ENCODE measurements around the gene GPATCH2L.

The GPATCH2L gene

DNA sequence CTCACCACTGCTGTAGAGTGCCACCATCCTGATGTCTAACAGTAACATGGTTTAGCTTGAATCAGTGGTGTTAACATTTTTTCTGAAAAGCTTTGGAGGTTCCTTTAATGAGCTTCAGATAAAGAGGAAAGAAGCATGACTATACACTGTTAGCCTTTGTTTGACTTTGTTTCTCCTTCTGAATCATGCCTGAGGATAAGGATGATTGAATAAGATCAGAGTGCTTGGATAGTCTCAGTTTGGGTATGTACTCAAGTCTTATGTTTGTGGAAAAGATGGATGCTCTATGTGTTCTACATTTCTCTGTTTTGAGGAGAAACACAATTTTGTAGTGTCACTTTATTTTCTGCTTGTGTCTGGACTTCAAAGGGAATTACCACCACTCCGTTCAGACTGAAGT lies 42.0 kb downstream of the GPATCH2L start:
- H3K27me3 ChIP-seq (ENCODE audit: low read depth, low read length) = no peaks in the 10 kb centered on the region
- H3K9me3 ChIP-seq (ENCODE audit: insufficient read depth, low read length) = no peaks in the 10 kb centered on the region
- peaks cover 8% of the 10 kb centered on the region for H3K4me1 ChIP-seq (ENCODE audit: low read length)
- peaks cover 37% of the 10 kb centered on the region for H3K36me3 ChIP-seq (replicated peaks; ENCODE audit: low read depth, low read length)
- no peak overlapping the region for H3K9ac ChIP-seq (ENCODE audit: low read length)
- H2AFZ ChIP-seq (ENCODE audit: low read depth, low read length) = no peak overlapping the region
- H3K4me2 ChIP-seq (ENCODE audit: low read length) = no peak overlapping the region
- no peak overlapping the region for H3K27ac ChIP-seq (ENCODE audit: low read length)
- no peaks in the 10 kb centered on the region for H4K20me1 ChIP-seq (ENCODE audit: insufficient read depth, low read length)
- TF ChIP-seq, protein P1, sequence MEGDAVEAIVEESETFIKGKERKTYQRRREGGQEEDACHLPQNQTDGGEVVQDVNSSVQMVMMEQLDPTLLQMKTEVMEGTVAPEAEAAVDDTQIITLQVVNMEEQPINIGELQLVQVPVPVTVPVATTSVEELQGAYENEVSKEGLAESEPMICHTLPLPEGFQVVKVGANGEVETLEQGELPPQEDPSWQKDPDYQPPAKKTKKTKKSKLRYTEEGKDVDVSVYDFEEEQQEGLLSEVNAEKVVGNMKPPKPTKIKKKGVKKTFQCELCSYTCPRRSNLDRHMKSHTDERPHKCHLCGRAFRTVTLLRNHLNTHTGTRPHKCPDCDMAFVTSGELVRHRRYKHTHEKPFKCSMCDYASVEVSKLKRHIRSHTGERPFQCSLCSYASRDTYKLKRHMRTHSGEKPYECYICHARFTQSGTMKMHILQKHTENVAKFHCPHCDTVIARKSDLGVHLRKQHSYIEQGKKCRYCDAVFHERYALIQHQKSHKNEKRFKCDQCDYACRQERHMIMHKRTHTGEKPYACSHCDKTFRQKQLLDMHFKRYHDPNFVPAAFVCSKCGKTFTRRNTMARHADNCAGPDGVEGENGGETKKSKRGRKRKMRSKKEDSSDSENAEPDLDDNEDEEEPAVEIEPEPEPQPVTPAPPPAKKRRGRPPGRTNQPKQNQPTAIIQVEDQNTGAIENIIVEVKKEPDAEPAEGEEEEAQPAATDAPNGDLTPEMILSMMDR (IDR thresholded peaks at IDR 0.05; ENCODE audit: low read depth, low read length) = no peak
- TF ChIP-seq EZH2phosphoT487 (IDR thresholded peaks at IDR 0.05; ENCODE audit: low read depth) = no peak
- no peaks in the 10 kb centered on the region for H3K79me2 ChIP-seq (ENCODE audit: low read length)
- H3K4me3 ChIP-seq (ENCODE audit: low read length) = no peak overlapping the region

DNA sequence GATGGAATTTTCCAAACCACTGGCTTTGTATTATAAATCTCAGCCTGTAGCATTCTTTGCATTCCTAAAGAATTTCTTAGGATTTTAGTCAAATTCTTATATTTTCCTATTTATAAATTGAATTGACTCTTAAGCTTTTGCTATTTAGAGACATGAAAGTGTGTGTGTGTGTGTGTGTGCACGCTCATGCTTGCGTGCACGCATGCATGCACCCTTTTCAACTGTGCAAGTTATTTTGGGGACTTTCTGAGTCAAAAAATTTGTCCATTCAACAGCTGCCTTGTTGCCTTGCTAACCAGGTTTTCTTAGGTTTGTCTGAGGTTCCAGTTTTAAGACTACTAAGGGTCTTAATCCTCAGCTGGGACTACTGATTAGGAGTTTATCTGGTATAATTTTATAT lies 42.6 kb downstream of the GPATCH2L start:
- no peak for TF ChIP-seq EZH2phosphoT487 (IDR thresholded peaks at IDR 0.05; ENCODE audit: low read depth)
- TF ChIP-seq, protein P1 (IDR thresholded peaks at IDR 0.05; ENCODE audit: low read depth, low read length) = no peak
- Histone ChIP-seq H3K4me3 (ENCODE audit: low read length) (no peak overlapping the region), H2AFZ (ENCODE audit: low read depth, low read length) (no peak overlapping the region), H3K27me3 (ENCODE audit: low read depth, low read length) (no peaks in the 10 kb centered on the region), H3K9ac (ENCODE audit: low read length) (no peak overlapping the region), H3K4me1 (ENCODE audit: low read length) (peaks cover 8% of the 10 kb centered on the region), H4K20me1 (ENCODE audit: insufficient read depth, low read length) (no peaks in the 10 kb centered on the region), H3K9me3 (ENCODE audit: insufficient read depth, low read length) (no peaks in the 10 kb centered on the region), H3K4me2 (ENCODE audit: low read length) (no peak overlapping the region), H3K79me2 (ENCODE audit: low read length) (no peaks in the 10 kb centered on the region), H3K36me3 (replicated peaks; ENCODE audit: low read depth, low read length) (peaks cover 37% of the 10 kb centered on the region), H3K27ac (ENCODE audit: low read length) (no peak overlapping the region)

DNA sequence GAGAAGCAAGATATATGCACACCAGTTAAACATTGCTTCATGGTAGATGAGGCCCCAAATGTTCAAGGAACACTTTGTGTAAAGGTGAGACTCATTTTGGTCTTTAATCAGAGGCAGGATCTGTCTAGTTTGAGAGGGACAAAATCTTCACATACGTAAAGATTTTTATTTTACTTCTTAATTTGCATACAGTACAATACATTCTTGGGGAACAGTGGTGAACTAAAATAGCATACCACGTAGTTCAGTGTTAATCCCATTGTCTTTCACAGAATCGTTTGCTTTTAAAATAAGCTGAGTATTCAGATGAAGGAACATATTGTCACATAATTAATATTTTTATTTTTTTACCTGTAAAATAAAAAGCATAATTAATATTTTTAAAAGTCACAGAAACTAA lies 43.3 kb downstream of the GPATCH2L start:
- peaks cover 35% of the 10 kb centered on the region for H3K36me3 ChIP-seq (replicated peaks; ENCODE audit: low read depth, low read length)
- H3K4me2 ChIP-seq (ENCODE audit: low read length) = no peak overlapping the region
- no peak overlapping the region for H3K9ac ChIP-seq (ENCODE audit: low read length)
- H3K4me1 ChIP-seq (ENCODE audit: low read length) = peaks cover 8% of the 10 kb centered on the region
- H2AFZ ChIP-seq (ENCODE audit: low read depth, low read length) = no peak overlapping the region
- H3K79me2 ChIP-seq (ENCODE audit: low read length) = no peaks in the 10 kb centered on the region
- no peaks in the 10 kb centered on the region for H3K9me3 ChIP-seq (ENCODE audit: insufficient read depth, low read length)
- no peaks in the 10 kb centered on the region for H3K27me3 ChIP-seq (ENCODE audit: low read depth, low read length)
- no peaks in the 10 kb centered on the region for H4K20me1 ChIP-seq (ENCODE audit: insufficient read depth, low read length)
- H3K4me3 ChIP-seq (ENCODE audit: low read length) = no peak overlapping the region
- H3K27ac ChIP-seq (ENCODE audit: low read length) = no peak overlapping the region
- TF ChIP-seq EZH2phosphoT487 (IDR thresholded peaks at IDR 0.05; ENCODE audit: low read depth) = no peak
- TF ChIP-seq, protein P1 (IDR thresholded peaks at IDR 0.05; ENCODE audit: low read depth, low read length) = no peak

DNA sequence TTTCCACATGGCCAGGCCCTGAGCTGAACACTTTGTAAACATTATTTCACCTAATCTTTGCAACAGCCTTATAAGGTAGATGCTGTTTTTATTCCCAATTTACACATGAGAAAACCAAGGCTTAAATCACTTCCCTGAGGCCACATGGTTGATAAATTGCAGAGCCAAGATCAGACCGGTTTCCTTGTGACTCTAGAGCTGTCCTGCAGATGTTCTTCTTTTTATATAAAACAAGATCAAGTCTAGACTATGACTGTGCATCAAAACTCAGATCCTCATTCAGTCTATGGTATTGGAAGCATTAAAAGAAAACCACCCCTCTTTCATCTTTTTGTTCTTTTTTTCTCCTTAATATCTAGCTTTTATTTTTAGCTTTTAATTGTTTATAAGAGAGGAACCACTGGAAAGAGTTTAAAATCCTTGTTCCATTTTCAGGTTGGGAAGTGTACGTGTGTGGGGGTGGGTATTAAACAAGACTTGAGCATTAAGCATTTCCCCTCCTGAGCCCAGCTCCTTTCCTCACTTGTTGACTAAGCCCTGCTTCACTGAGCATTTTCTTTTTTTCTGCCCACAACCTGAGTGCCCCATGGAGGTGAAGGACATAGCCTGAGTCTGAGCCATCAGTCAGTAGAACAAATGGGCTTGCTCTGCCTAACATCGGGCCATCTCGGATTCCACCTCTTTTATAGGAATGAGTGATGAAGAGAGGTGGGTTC lies 45.4 kb downstream of the GPATCH2L start:
- no peaks in the 10 kb centered on the region for H3K27me3 ChIP-seq (ENCODE audit: low read depth, low read length)
- no peak overlapping the region for H2AFZ ChIP-seq (ENCODE audit: low read depth, low read length)

More for the DNA sequence above, 45.4 kb downstream of the GPATCH2L start:
- peaks cover 38% of the 10 kb centered on the region for H3K36me3 ChIP-seq (replicated peaks; ENCODE audit: low read depth, low read length)
- no peaks in the 10 kb centered on the region for H3K9me3 ChIP-seq (ENCODE audit: insufficient read depth, low read length)
- TF ChIP-seq, protein P1 (IDR thresholded peaks at IDR 0.05; ENCODE audit: low read depth, low read length) = no peak
- no peak for TF ChIP-seq EZH2phosphoT487 (IDR thresholded peaks at IDR 0.05; ENCODE audit: low read depth)
- no peak overlapping the region for H3K4me3 ChIP-seq (ENCODE audit: low read length)
- H3K27ac ChIP-seq (ENCODE audit: low read length) = no peak overlapping the region
- H3K79me2 ChIP-seq (ENCODE audit: low read length) = no peaks in the 10 kb centered on the region
- H4K20me1 ChIP-seq (ENCODE audit: insufficient read depth, low read length) = no peaks in the 10 kb centered on the region
- no peaks in the 10 kb centered on the region for H3K4me1 ChIP-seq (ENCODE audit: low read length)
- H3K9ac ChIP-seq (ENCODE audit: low read length) = no peak overlapping the region
- no peak overlapping the region for H3K4me2 ChIP-seq (ENCODE audit: low read length)
